H1 (cell line): ENCODE data around the gene SPEM3.

Experiments
- CTCF ChIP-seq, 3 experiments: IDR thresholded peaks; 1 replicate in 2 of 3; 2 replicates in 1 of 3; pipeline versions ENCODE4 v1.5.1 to v1.6.1; 2011; ENCODE audit warnings: low read length in 3 of 3, mild to moderate bottlenecking in 3 of 3, inconsistent platforms in 2 of 3, low read depth in 1 of 3, moderate library complexity in 1 of 3; ENCODE audit not compliant: insufficient read depth in 1 of 3; ENCODE audit errors: control extremely low read depth in 1 of 3
- HDAC2 ChIP-seq, 2 experiments: fragments of 300-600 bp in 1 of 2; sonication (generic) in 1 of 2; IDR thresholded peaks; 2 replicates each; pipeline ENCODE4 v1.6.1; 2011 to 2012; ENCODE audit warnings: low read depth in 2 of 2, low read length in 2 of 2, mild to moderate bottlenecking in 2 of 2, moderate library complexity in 2 of 2, borderline replicate concordance in 1 of 2, inconsistent platforms in 1 of 2
- MAFK ChIP-seq: IDR thresholded peaks from 2 replicates; pipeline ENCODE4 v1.6.1; 2012; ENCODE audit warnings: low read depth, mild to moderate bottlenecking, improper control_type of control experiment, low read length
- MAX ChIP-seq: IDR thresholded peaks from 2 replicates; pipeline ENCODE4 v1.6.1; 2012; ENCODE audit warnings: inconsistent platforms
- PHF8 ChIP-seq: fragments of 200-600 bp; sonication (generic); conservative IDR thresholded peaks from 2 replicates; pipeline ENCODE4 v1.7.1; 2012; ENCODE audit warnings: low read depth, mild to moderate bottlenecking, inconsistent platforms, low read length, moderate library complexity
- POLR2A ChIP-seq, 2 experiments: IDR thresholded peaks; 1 replicate in 1 of 2; 2 replicates in 1 of 2; pipeline ENCODE4 v1.6.1; 2011; ENCODE audit warnings: low read depth in 2 of 2, low read length in 2 of 2, mild to moderate bottlenecking in 2 of 2; ENCODE audit errors: control extremely low read depth in 1 of 2
- RFX5 ChIP-seq: IDR thresholded peaks from 2 replicates; pipeline ENCODE4 v1.6.1; 2011; ENCODE audit warnings: low read depth, low read length, improper control_type of control experiment, borderline replicate concordance
- TAF1 ChIP-seq: IDR thresholded peaks from 2 replicates; pipeline ENCODE4 v1.6.1; 2011; ENCODE audit warnings: mild to moderate bottlenecking, low read depth, low read length

GRCh38 chr17:7425316-7425715, 3.3 kb upstream of the SPEM3 start, which contains the start of gene SPEM2:
- TF ChIP-seq CTCF (IDR thresholded peaks at IDR 0.05; ENCODE audit: control extremely low read depth in 1 of 3, insufficient read depth in 1 of 3, low read depth in 1 of 3, low read length in 3 of 3) (no peak), PHF8 (no peak), POLR2A (IDR thresholded peaks at IDR 0.05; ENCODE audit: control extremely low read depth in 1 of 2, low read depth in 2 of 2, low read length in 2 of 2) (no peak), MAFK (no peak), RFX5 (no peak), MAX (no peak), TAF1 (no peak), HDAC2 (IDR thresholded peaks at IDR 0.05; ENCODE audit: borderline replicate concordance in 1 of 2, low read depth in 2 of 2, low read length in 2 of 2) (no peak)
